ENCODE results near the gene HEPH. TPM values are rescaled to one million over a fixed set of nuclear protein-coding genes. Genes with fewer than 3 reads are reported as not detected.
"Not testable (repeated sequence)": the region's sequence is repeated elsewhere in the genome, so short reads cannot be mapped to it uniquely, and the experiment has no call there.

The HEPH gene
- total RNA-seq, result 10 to 100 TPM in 9 of 10 donors, 1 to 10 TPM in 1; 9.1 to 48.5 (median 27.8) TPM
- polyA plus RNA-seq, result 1 to 10 TPM; 3.8 to 6.7 TPM
- long read RNA-seq, donor 1, partial matches to known transcripts, result 10 of 23 reads
- long read RNA-seq, donor 1, other reads (novel, unspliced or antisense), result 11 of 23 reads
- long read RNA-seq, donor 2, full-length matches to known transcripts, result 7 of 28 reads
- long read RNA-seq, donor 2, partial matches to known transcripts, result 6 of 28 reads
- long read RNA-seq, donor 2, other reads (novel, unspliced or antisense), result 15 of 28 reads
- long read RNA-seq, donor 3, partial matches to known transcripts, result 12 of 18 reads
- long read RNA-seq, donor 3, other reads (novel, unspliced or antisense), result 5 of 18 reads

GRCh38 chrX:66163849-66164411, at the start of gene HEPH:
TSS of gene HEPH (plus strand) at chrX:66164247. CDS start at chrX:66170571, 6,324 bp downstream.
- H3K4me3 ChIP-seq, result peak within 1 kb of the TSS in 9 of 10 donors; percentile 4 to 56 (median 49)
- peaks cover 0 to 37% (median 0%) of the 10 kb centered on the region in 7 donors for H3K27me3 ChIP-seq
- ATAC-seq (peak; percentile 12 to 83 (median 72)), DNase-seq (peak in 1 of 2 donors; percentile 8)
- no peaks in the 10 kb centered on the region for H3K36me3 ChIP-seq
- peak within 1 kb of the TSS in 5 of 10 donors; percentile 34 to 48 (median 41) for H3K27ac ChIP-seq
- no peaks in the 10 kb centered on the region for H3K9me3 ChIP-seq
- no peak for TF ChIP-seq CTCF (IDR thresholded peaks at IDR 0.05)
- intact Hi-C loops (cut with DNase I), result no loop called here
- WGBS, 2 donors, result 13 to 20% methylated on average over 3 of the region's 3 CpGs
- no peaks in the 10 kb centered on the region for H3K4me1 ChIP-seq

GRCh38 chrX:66118722-66119121, 45.3 kb upstream of the HEPH start:
- WGBS, 2 donors, result 94 to 95% methylated on average over 6 of the region's 6 CpGs
- intact Hi-C loops (cut with DNase I), result loop anchor here in 3 of 10 donors (10.0 kb wide), 1 partner anchor 534 kb away; no protein-coding TSS in a partner anchor

GRCh38 chrX:66121354-66121753, 42.7 kb upstream of the HEPH start:
- WGBS, 2 donors, result 88 to 89% methylated on average over 2 of the region's 2 CpGs
- H3K4me1 ChIP-seq; H3K4me3 ChIP-seq; intact Hi-C loops (cut with DNase I); H3K36me3 ChIP-seq; H3K27ac ChIP-seq; DNase-seq; ATAC-seq: not testable (repeated sequence)
- H3K9me3 ChIP-seq, result peaks cover 0 to 16% (median 0%) of the 10 kb centered on the region in 11 donors
- peaks cover 0 to 37% (median 0%) of the 10 kb centered on the region in 7 donors for H3K27me3 ChIP-seq

More at GRCh38 chrX:66118722-66119121, 45.3 kb upstream of the HEPH start:
- H3K36me3 ChIP-seq, H3K27ac ChIP-seq, H3K4me1 ChIP-seq, DNase-seq, H3K4me3 ChIP-seq, ATAC-seq: not testable (repeated sequence)
- peaks cover 0 to 46% (median 0%) of the 10 kb centered on the region in 7 donors for H3K27me3 ChIP-seq
- peaks cover 0 to 12% (median 0%) of the 10 kb centered on the region in 11 donors for H3K9me3 ChIP-seq

GRCh38 chrX:66126662-66127061, 37.4 kb upstream of the HEPH start:
- intact Hi-C loops (cut with DNase I), result no loop called here
- DNase-seq (no peak), ATAC-seq (no peak)
- H3K9me3 ChIP-seq, result peaks cover 0 to 5% (median 0%) of the 10 kb centered on the region in 11 donors
- H3K27ac ChIP-seq, result no peak overlapping the region
- WGBS, 2 donors, result 78 to 80% methylated on average over 3 of the region's 3 CpGs
- H3K27me3 ChIP-seq, result peaks cover 0 to 56% (median 0%) of the 10 kb centered on the region in 7 donors
- H3K4me1 ChIP-seq, result no peaks in the 10 kb centered on the region
- no peak for TF ChIP-seq CTCF (IDR thresholded peaks at IDR 0.05)
- no peaks in the 10 kb centered on the region for H3K36me3 ChIP-seq
- no peak overlapping the region for H3K4me3 ChIP-seq

- no peak overlapping the region for H3K4me3 ChIP-seq
- intact Hi-C loops (cut with DNase I), result no loop called here
- H3K9me3 ChIP-seq, result peaks cover 0 to 2% (median 0%) of the 10 kb centered on the region in 11 donors
- no peak for TF ChIP-seq CTCF (IDR thresholded peaks at IDR 0.05)
- no peaks in the 10 kb centered on the region for H3K36me3 ChIP-seq
- H3K4me1 ChIP-seq, result no peaks in the 10 kb centered on the region
- H3K27ac ChIP-seq, result no peak overlapping the region
- ATAC-seq (no peak), DNase-seq (no peak)
- H3K27me3 ChIP-seq, result peaks cover 0 to 75% (median 0%) of the 10 kb centered on the region in 7 donors
Measured at GRCh38 chrX:66130469-66130868, 33.6 kb upstream of the HEPH start.

- H3K9me3 ChIP-seq; intact Hi-C loops (cut with DNase I); DNase-seq; H3K4me3 ChIP-seq; H3K27ac ChIP-seq; H3K4me1 ChIP-seq; ATAC-seq; H3K36me3 ChIP-seq: not testable (repeated sequence)
- H3K27me3 ChIP-seq, result peaks cover 0 to 63% (median 0%) of the 10 kb centered on the region in 7 donors
- 92 to 97% methylated on average over 4 of the region's 4 CpGs for WGBS, 2 donors
Measured at GRCh38 chrX:66135284-66135683, 28.8 kb upstream of the HEPH start.

Measured in heart right ventricle (tissue), 16 donors.